HL-60/S4 treated with retinoic acid at 250 ng/mL for 4 days and 3 days (cell line): Measurements from ENCODE around the gene PIK3R3.

Source experiments
- in situ Hi-C: fragments of 300-500 bp; cut with MboI; formaldehyde crosslinking; loops from 2 replicates; pipeline ENCODE4 v1.7.0; 2022; ENCODE audit warnings: low sequenced_read_pairs

PIK3R3 gene

GRCh38 chr1:45998020-45998617 lies 134.3 kb downstream of the PIK3R3 start:
- in situ Hi-C loops = no loop called here

GRCh38 chr1:45995298-45995697 lies 137.1 kb downstream of the PIK3R3 start:
- in situ Hi-C loops = no loop called here

- in situ Hi-C loops = no loop called here
Measured at GRCh38 chr1:45994423-45994822, 138.0 kb downstream of the PIK3R3 start.
